ENCODE results near the gene SGCE.

The SGCE gene

DNA sequence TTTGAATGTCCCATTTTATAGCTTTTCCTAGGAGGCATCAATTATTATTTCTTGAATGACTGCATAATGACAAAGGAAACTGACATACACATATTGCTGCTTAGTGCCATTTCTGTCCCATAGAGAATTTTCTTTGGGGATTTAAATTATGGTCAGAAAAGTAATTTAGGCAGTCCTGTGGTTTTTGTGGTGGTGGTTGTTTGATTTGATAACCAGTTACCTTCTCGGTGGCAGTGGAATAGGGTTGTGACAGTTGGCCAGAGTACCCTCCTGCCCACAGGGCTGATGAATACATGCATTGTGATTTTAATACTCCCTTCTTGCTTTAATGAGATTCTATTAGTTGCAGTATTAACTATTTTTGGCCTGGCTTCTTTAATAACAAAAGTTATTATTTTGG is 6.6 kb upstream of the SGCE start:
- in situ Hi-C loops (cut with HindIII; ENCODE audit: low sequenced_read_pairs): no loop called here

DNA sequence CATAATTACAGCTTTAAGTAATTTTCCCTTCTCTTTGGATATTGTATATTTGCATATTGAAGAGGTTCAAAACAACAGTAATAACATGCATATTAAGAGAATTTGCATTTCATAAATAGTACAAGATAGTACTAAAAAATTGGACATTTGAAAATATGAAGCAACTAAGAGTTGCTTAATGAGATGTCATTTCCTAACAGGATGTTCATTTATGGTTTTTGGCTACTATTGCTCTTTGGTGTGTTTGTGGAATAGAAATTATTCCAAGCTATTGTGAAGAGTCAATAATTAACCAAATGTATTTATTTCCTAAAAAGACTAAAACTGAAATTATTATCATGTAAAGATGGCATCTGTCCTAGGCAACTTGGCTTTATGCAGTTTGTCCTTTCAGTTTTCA is 4.1 kb upstream of the SGCE start:
- in situ Hi-C loops (cut with HindIII; ENCODE audit: low sequenced_read_pairs): no loop called here

- in situ Hi-C loops (cut with HindIII; ENCODE audit: low sequenced_read_pairs): no loop called here
Observed at GRCh38 chr7:94658826-94659225, 2.9 kb upstream of the SGCE start.

- in situ Hi-C loops (cut with HindIII; ENCODE audit: low sequenced_read_pairs): no loop called here
Observed at GRCh38 chr7:94657771-94658693, 2.1 kb upstream of the SGCE start.

GRCh38 chr7:94656925-94657731 is 1.2 kb upstream of the SGCE start:
- in situ Hi-C loops (cut with HindIII; ENCODE audit: low sequenced_read_pairs): no loop called here

DNA sequence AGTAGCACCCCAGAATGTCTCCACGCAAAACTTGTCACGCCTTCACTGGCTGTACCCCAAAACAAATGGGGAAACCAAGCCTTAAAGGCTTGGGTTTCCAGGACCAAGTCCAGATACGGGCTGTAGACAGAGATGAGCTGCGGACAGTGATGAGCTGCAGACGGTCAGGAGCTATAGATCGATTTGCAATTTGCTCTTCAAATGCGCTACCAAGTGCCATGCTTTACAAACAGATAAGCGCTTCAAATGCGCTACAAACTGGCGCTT is 658 bp upstream of the SGCE start:
- in situ Hi-C loops (cut with HindIII; ENCODE audit: low sequenced_read_pairs): no loop called here

GRCh38 chr7:94655126-94655847 is 646 bp downstream of the SGCE start:
- in situ Hi-C loops (cut with HindIII; ENCODE audit: low sequenced_read_pairs): no loop called here

DNA sequence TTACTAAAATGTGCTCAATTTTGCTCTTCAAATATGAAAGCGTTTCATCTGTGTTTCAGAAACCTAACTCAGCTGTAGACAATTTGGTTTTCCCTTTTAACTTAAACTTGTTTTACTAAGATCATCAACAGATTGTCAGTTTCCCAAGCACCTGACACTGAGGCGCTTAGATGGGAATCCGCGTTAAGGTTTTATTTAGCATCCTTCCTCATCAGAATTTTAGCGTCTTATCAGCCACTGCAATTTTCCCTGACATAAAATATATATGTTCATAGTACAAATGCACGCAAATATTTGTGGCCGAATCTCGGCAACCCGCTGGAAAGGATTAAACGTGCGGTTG is 1.2 kb downstream of the SGCE start:
- in situ Hi-C loops (cut with HindIII; ENCODE audit: low sequenced_read_pairs): no loop called here

- in situ Hi-C loops (cut with HindIII; ENCODE audit: low sequenced_read_pairs): no loop called here
Observed at GRCh38 chr7:94650147-94651051, 5.5 kb downstream of the SGCE start.

DNA sequence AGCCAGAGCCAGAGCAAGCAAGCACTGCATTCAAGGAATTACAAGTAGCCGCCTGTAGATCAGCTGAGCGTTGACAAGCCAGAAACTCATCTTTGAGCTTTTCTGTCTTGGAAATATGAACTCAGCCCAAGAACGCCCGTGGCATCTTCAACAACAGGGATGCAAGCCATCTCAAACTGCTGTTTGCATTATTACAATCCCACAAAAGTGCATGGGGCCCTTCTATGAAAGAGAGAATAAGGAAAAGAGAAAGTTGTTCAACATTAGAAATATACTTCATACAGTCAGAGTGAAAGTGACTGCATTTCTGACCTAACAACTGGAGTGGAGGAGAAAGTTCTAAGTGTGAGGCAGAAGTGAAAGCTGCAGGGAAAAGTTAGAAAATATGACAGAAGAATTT is 6.5 kb downstream of the SGCE start:
- in situ Hi-C loops (cut with HindIII; ENCODE audit: low sequenced_read_pairs): no loop called here

DNA sequence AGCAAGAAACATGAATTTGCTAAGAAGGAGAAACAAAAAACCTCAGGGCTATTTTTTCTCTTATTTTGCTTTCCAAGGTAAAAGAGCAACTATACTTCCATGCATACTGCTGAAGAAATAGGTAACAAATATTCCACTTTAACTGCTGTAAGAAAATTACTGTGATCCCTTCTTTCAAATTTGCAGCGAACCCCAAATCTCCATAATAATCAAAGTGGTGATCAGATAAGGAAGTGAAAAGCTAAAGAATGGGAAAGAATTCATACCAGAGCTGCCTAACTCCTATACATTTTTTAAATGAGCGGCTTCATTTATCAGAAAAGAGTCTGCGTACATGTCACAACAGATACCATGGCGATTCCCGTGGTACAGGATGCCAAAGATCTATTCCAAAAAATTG is 7.2 kb downstream of the SGCE start:
- in situ Hi-C loops (cut with HindIII; ENCODE audit: low sequenced_read_pairs): no loop called here

DNA sequence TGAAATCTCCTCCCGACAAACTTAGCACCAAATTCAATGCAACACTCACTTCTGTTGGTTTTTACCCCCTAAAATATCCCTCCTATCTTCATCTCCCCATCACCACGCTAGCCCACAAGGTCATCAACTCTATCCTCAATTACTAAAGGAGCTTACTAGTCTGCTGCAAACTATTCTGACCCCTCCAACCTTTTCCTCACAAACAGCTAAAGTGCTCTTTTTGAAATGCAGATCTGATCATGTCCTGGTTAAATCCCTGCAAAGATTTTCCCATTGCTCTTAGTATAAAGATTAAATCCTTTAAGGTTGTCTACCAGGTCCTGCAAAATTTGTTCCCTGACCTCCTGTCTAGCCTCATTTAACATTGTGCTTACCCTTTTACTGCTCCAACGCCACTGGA is 8.6 kb downstream of the SGCE start:
- in situ Hi-C loops (cut with HindIII; ENCODE audit: low sequenced_read_pairs): no loop called here

GRCh38 chr7:94643771-94644545 is 12.0 kb downstream of the SGCE start:
- in situ Hi-C loops (cut with HindIII; ENCODE audit: low sequenced_read_pairs): no loop called here

- in situ Hi-C loops (cut with HindIII; ENCODE audit: low sequenced_read_pairs): no loop called here
Observed at GRCh38 chr7:94642838-94643653, 12.9 kb downstream of the SGCE start.

- in situ Hi-C loops (cut with HindIII; ENCODE audit: low sequenced_read_pairs): no loop called here
Observed at GRCh38 chr7:94639384-94639783, 16.5 kb downstream of the SGCE start.

GRCh38 chr7:94635687-94636086 is 20.2 kb downstream of the SGCE start:
- in situ Hi-C loops (cut with HindIII; ENCODE audit: low sequenced_read_pairs): no loop called here

DNA sequence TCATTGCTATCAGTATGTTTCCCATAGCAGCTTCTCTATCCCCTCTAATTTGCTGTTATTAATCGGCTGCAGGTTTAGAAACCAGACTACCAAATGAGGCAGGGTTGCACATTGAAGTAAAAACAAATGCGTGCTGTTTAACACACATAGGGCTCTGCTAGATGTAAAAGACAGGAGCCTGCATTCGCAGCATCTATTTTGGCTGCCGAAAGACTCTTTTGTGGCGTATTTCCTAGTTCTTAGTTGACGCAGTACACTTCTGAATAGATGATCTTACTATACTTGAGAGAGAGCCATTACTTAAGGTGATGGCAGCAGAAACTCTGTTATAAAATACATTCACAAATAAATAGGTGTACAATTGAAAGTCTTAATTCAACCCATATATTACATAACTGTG is 21.4 kb downstream of the SGCE start:
- in situ Hi-C loops (cut with HindIII; ENCODE audit: low sequenced_read_pairs): no loop called here

- in situ Hi-C loops (cut with HindIII; ENCODE audit: low sequenced_read_pairs): no loop called here
Observed at GRCh38 chr7:94633687-94634086, 22.2 kb downstream of the SGCE start.

DNA sequence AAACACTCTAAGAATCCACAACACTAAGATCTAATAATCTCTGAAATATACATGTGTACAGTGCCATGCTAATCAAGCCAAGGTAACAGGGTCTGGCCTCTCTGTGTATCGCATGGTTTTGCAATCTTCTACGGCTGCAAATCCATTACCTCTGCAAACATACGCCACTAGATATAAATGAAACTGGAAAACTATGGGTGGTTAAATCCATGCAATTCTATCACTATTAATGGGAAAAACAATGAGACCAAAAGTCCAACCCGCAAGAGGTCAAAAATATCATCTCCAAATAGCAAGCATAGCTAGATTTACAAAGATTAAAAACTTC is 23.0 kb downstream of the SGCE start:
- in situ Hi-C loops (cut with HindIII; ENCODE audit: low sequenced_read_pairs): no loop called here

Data from DLD1 (cell line).